HEK293T (cell line): ENCODE results near the gene POGZ.
"Not testable (repeated sequence)": the region's sequence is repeated elsewhere in the genome, so short reads cannot be mapped to it uniquely, and the experiment has no call there.

Experiments used
- CTCF ChIA-PET: fragments of 350-600 bp; formaldehyde crosslinking; extraction: SDS; loops from one replicate; lab custom pipeline; 2021; ENCODE audit warnings: antibody characterized with exemption, inconsistent platforms; lab: Yijun Ruan, JAX
- POLR2A ChIA-PET: fragments of 350-600 bp; formaldehyde crosslinking; extraction: SDS; loops from one replicate; lab custom pipeline; 2020; ENCODE audit warnings: antibody characterized with exemption, inconsistent platforms; lab: Yijun Ruan, JAX
- DNase-seq: peaks from one replicate; pipeline ENCODE4 v3.0.0; 2012; ENCODE audit warnings: mixed read lengths; ENCODE audit errors: extremely low spot score
- ARNT ChIP-seq: fragments of 450-650 bp; IDR thresholded peaks from 2 replicates; pipeline ENCODE4 v1.6.1; 2017; ENCODE audit warnings: mild to moderate bottlenecking
- BHLHE40 ChIP-seq: fragments of 450-650 bp; IDR thresholded peaks from 2 replicates; pipeline ENCODE4 v1.6.1; 2016; ENCODE audit warnings: mild to moderate bottlenecking, moderate library complexity, borderline replicate concordance
- CTBP1 ChIP-seq: fragments of 450-650 bp; IDR thresholded peaks from 2 replicates; pipeline ENCODE4 v1.6.1; 2016; ENCODE audit warnings: borderline replicate concordance
- ELF4 ChIP-seq: fragments of 450-650 bp; IDR thresholded peaks from 2 replicates; pipeline ENCODE4 v1.6.1; 2017; ENCODE audit warnings: antibody characterized with exemption
- FOXA1 ChIP-seq: fragments of 450-650 bp; IDR thresholded peaks from 2 replicates; pipeline ENCODE4 v1.6.1; 2016; ENCODE audit warnings: mild to moderate bottlenecking
- FOXK2 ChIP-seq: fragments of 450-650 bp; IDR thresholded peaks from 2 replicates; pipeline ENCODE4 v1.6.1; 2016; ENCODE audit warnings: mild to moderate bottlenecking
- FOXM1 ChIP-seq: fragments of 450-650 bp; IDR thresholded peaks from 2 replicates; pipeline ENCODE4 v1.6.1; 2017; ENCODE audit warnings: mild to moderate bottlenecking, borderline replicate concordance
- L3MBTL2 ChIP-seq: fragments of 450-650 bp; conservative IDR thresholded peaks from 2 replicates; pipeline ENCODE4 v1.6.1; 2016; ENCODE audit warnings: mild to moderate bottlenecking
- LEF1 ChIP-seq: fragments of 450-650 bp; IDR thresholded peaks from 2 replicates; pipeline ENCODE4 v1.6.1; 2017; ENCODE audit warnings: mild to moderate bottlenecking, borderline replicate concordance
- NFRKB ChIP-seq: fragments of 450-650 bp; IDR thresholded peaks from 2 replicates; pipeline ENCODE4 v1.6.1; 2016; ENCODE audit warnings: mild to moderate bottlenecking, moderate library complexity
- PKNOX1 ChIP-seq: fragments of 450-650 bp; IDR thresholded peaks from 2 replicates; pipeline ENCODE4 v1.6.1; 2016
- SP1 ChIP-seq: fragments of 450-650 bp; IDR thresholded peaks from 2 replicates; pipeline ENCODE4 v1.6.1; 2017
- SUZ12 ChIP-seq: fragments of 450-650 bp; IDR thresholded peaks from 2 replicates; pipeline ENCODE4 v1.6.1; 2016; ENCODE audit warnings: mild to moderate bottlenecking
- TARDBP ChIP-seq: fragments of 450-650 bp; IDR thresholded peaks from 2 replicates; pipeline ENCODE4 v1.6.1; 2016
- ZNF384 ChIP-seq: fragments of 450-650 bp; IDR thresholded peaks from 2 replicates; pipeline ENCODE4 v1.6.1; 2016

POGZ gene

GRCh38 chr1:151399324-151400171 is 59.7 kb downstream of the POGZ start, which contains the start of gene PSMB4:
TSS of gene PSMB4 (plus strand) at chr1:151399573. CDS start at chr1:151399588, 15 bp downstream.
- peak; percentile 91 for DNase-seq
- POLR2A ChIA-PET: interaction anchor here (0.6 to 3.3 kb wide), 28 partner anchors 8 to 286 kb away, joined by 3 to 16 read pairs (median 5); partner anchors contain the start of genes CGN, PI4KB, SELENBP1 and TUFT1
- no peak for TF ChIP-seq SUZ12
- peak; percentile 91 for TF ChIP-seq ZNF384
- TF ChIP-seq FOXA1: no peak
- TF ChIP-seq PKNOX1: peak; percentile 90
- TF ChIP-seq ELF4: peak; percentile 81
- TF ChIP-seq SP1: no peak
- CTCF ChIA-PET: interaction anchor here (1.5 kb wide), 1 partner anchor 73 kb away, joined by 3 read pairs; the partner anchor contains the start of gene PI4KB

- CTCF ChIA-PET: interaction anchor here (1.2 to 1.4 kb wide), 2 partner anchors 14 to 95 kb away, joined by 3 to 4 read pairs; no protein-coding TSS in a partner anchor
- not testable (repeated sequence) for DNase-seq
- POLR2A ChIA-PET: interaction anchor here (1.5 kb wide), 1 partner anchor 12 kb away, joined by 3 read pairs; no protein-coding TSS in a partner anchor
Observed at GRCh38 chr1:151396265-151396664, 63.0 kb downstream of the POGZ start.

GRCh38 chr1:151393583-151393982 is 65.7 kb downstream of the POGZ start:
- CTCF ChIA-PET: interaction anchor here (1.0 kb wide), 1 partner anchor 23 kb away, joined by 4 read pairs; no protein-coding TSS in a partner anchor
- POLR2A ChIA-PET: no interaction called here
- DNase-seq: no peak
- no peak for TF ChIP-seq FOXM1
- TF ChIP-seq FOXA1: no peak
- no peak for TF ChIP-seq ELF4
- TF ChIP-seq FOXK2: no peak
- no peak for TF ChIP-seq NFRKB
- TF ChIP-seq CTBP1: no peak
- no peak for TF ChIP-seq LEF1
- TF ChIP-seq ARNT: no peak
- no peak for TF ChIP-seq PKNOX1
- no peak for TF ChIP-seq ZNF384
- no peak for TF ChIP-seq TARDBP
- TF ChIP-seq L3MBTL2: no peak
- no peak for TF ChIP-seq SUZ12
- no peak for TF ChIP-seq SP1

GRCh38 chr1:151391079-151391563 is 68.2 kb downstream of the POGZ start:
- POLR2A ChIA-PET: no interaction called here
- TF ChIP-seq TARDBP: no peak
- TF ChIP-seq SUZ12: no peak
- TF ChIP-seq FOXM1: no peak
- CTCF ChIA-PET: no interaction called here
- no peak for DNase-seq

- POLR2A ChIA-PET, CTCF ChIA-PET, DNase-seq: not testable (repeated sequence)
- TF ChIP-seq ZNF384: peak; percentile 61; the same call in 1 of the 2 replicates
Observed at GRCh38 chr1:151390221-151391078, 68.8 kb downstream of the POGZ start.

GRCh38 chr1:151386002-151386401 is 73.3 kb downstream of the POGZ start:
- ChIA-PET POLR2A (no interaction called here), CTCF (no interaction called here)

More at GRCh38 chr1:151386002-151386401, 73.3 kb downstream of the POGZ start:
- DNase-seq: no peak
- TF ChIP-seq SUZ12 (no peak), FOXM1 (no peak), LEF1 (no peak), FOXA1 (no peak), ZNF384 (no peak), CTBP1 (no peak), ELF4 (no peak), ARNT (no peak), PKNOX1 (no peak), BHLHE40 (no peak), SP1 (no peak), L3MBTL2 (no peak), TARDBP (no peak)
